ENCODE measurements around the gene HEG1.

Gene HEG1

GRCh38 chr3:125076464-125076863, 20.7 kb upstream of the HEG1 start:
- Mint-ChIP-seq H3K27ac (no peak overlapping the region), H3K4me3 (no peak overlapping the region), H3K27me3 (no peaks in the 10 kb centered on the region), H3K9me3 (ENCODE audit: low read depth) (no peaks in the 10 kb centered on the region), H3K4me1 (ENCODE audit: low read depth) (peaks cover 3% of the 10 kb centered on the region), H3K36me3 (no peaks in the 10 kb centered on the region)

DNA sequence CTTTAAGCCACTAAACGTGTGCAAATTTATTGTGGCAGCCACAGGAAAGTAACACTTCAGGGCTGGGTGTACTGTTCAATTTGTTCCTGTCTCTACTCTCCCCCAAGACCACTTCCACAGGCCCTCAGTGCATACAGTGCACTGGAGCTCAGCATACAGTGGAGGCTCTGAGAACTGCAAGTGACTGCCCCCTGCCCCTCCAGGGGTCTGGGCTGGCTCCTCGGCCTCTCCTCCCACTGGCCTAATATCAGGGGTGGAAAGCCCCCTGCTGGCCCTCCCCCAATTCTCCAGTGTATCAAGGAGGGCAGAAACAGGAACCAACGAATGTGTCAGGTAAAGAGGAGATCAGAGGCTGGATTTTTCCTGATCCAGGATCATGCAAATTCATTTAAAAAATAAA, 19.9 kb upstream of the HEG1 start:
- Mint-ChIP-seq H3K4me1 (ENCODE audit: low read depth) (peaks cover 3% of the 10 kb centered on the region), H3K36me3 (no peaks in the 10 kb centered on the region)

GRCh38 chr3:125073390-125073905, 17.7 kb upstream of the HEG1 start:
- Mint-ChIP-seq H3K27ac (no peak overlapping the region), H3K4me1 (ENCODE audit: low read depth) (peaks cover 17% of the 10 kb centered on the region), H3K36me3 (no peaks in the 10 kb centered on the region), H3K27me3 (no peaks in the 10 kb centered on the region), H3K9me3 (ENCODE audit: low read depth) (no peaks in the 10 kb centered on the region), H3K4me3 (no peak overlapping the region)

More for the DNA sequence above, 19.9 kb upstream of the HEG1 start:
- H3K9me3 Mint-ChIP-seq (ENCODE audit: low read depth) = no peaks in the 10 kb centered on the region
- H3K4me3 Mint-ChIP-seq = no peak overlapping the region
- no peaks in the 10 kb centered on the region for H3K27me3 Mint-ChIP-seq
- H3K27ac Mint-ChIP-seq = no peak overlapping the region

DNA sequence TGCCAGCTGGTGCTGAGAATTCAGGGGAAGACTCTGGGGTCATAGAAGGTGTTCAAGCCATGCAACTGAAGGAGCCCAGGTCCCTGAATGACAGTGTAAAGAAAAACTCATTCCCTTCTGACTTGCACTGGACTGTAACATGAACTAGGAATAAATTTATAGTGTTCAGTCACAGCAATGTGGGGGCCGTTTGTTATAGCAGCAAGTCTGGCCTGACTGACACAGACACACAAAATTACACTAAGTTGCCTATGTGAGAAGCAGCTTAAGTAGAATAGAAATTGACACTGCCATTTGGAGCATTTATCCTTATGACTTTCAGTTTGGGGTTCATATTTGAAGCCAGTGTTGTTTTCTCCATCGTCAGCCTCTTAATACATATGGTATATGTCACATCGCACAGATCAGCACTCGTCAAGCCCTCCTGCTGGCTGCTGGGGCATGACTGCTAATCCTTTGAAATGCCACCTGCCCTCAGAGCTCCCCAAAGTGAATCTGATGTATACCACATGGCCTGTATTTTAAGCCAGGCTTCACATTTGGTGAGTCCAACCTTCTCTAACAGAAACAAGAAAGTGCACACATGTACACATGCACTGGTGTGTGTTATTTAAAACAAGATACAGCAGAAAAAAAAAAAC, 17.1 kb upstream of the HEG1 start:
- peaks cover 15% of the 10 kb centered on the region for H3K4me1 Mint-ChIP-seq (ENCODE audit: low read depth)
- no peaks in the 10 kb centered on the region for H3K36me3 Mint-ChIP-seq
- no peaks in the 10 kb centered on the region for H3K27me3 Mint-ChIP-seq
- no peak overlapping the region for H3K27ac Mint-ChIP-seq
- H3K4me3 Mint-ChIP-seq = no peak overlapping the region
- no peaks in the 10 kb centered on the region for H3K9me3 Mint-ChIP-seq (ENCODE audit: low read depth)

GRCh38 chr3:125072301-125072700, 16.5 kb upstream of the HEG1 start:
- peaks cover 17% of the 10 kb centered on the region for H3K4me1 Mint-ChIP-seq (ENCODE audit: low read depth)
- no peak overlapping the region for H3K4me3 Mint-ChIP-seq
- H3K27me3 Mint-ChIP-seq = no peaks in the 10 kb centered on the region
- H3K36me3 Mint-ChIP-seq = no peaks in the 10 kb centered on the region
- H3K27ac Mint-ChIP-seq = no peak overlapping the region
- H3K9me3 Mint-ChIP-seq (ENCODE audit: low read depth) = no peaks in the 10 kb centered on the region

DNA sequence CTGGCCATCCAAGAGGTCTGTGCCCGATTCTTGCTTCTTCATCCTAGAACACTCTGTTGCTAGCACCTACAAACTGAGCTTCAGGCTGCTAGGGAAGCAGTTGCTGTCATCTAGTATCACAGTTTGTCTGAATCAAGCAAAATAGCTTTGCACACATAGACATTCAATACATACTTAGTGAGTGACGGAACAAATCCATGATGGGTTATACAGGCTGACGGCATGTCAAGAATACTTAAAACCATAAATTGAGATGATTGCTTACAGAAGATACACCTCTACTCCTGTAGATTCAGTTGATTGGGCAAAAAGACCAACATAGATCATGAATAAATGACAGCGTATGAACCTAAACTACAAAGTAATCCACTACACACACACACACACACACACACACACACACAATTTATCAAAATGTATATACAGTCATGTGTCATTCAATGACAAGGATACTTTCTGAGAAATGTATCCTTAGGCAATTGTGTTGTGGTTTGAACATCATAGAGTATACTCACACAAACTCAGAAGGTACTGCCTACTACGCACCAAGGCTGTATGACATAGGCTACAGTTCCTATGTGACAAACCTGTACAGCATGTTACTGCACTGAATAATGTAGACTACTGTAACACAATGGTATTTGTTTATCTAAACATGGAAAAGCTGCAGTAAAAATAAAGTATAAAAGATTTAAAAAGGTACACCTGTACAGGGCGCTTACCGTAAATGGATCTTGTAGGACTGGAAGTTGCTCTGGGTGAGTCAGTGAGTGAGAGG, 14.4 kb upstream of the HEG1 start:
- no peak overlapping the region for H3K4me3 Mint-ChIP-seq
- no peaks in the 10 kb centered on the region for H3K9me3 Mint-ChIP-seq (ENCODE audit: low read depth)
- H3K36me3 Mint-ChIP-seq = no peaks in the 10 kb centered on the region
- H3K4me1 Mint-ChIP-seq (ENCODE audit: low read depth) = peaks cover 17% of the 10 kb centered on the region
- no peak overlapping the region for H3K27ac Mint-ChIP-seq
- no peaks in the 10 kb centered on the region for H3K27me3 Mint-ChIP-seq

GRCh38 chr3:125069452-125069851, 13.7 kb upstream of the HEG1 start:
- H3K36me3 Mint-ChIP-seq = no peaks in the 10 kb centered on the region
- peaks cover 17% of the 10 kb centered on the region for H3K4me1 Mint-ChIP-seq (ENCODE audit: low read depth)
- H3K27me3 Mint-ChIP-seq = no peaks in the 10 kb centered on the region
- no peaks in the 10 kb centered on the region for H3K9me3 Mint-ChIP-seq (ENCODE audit: low read depth)
- H3K4me3 Mint-ChIP-seq = no peak overlapping the region
- no peak overlapping the region for H3K27ac Mint-ChIP-seq

DNA sequence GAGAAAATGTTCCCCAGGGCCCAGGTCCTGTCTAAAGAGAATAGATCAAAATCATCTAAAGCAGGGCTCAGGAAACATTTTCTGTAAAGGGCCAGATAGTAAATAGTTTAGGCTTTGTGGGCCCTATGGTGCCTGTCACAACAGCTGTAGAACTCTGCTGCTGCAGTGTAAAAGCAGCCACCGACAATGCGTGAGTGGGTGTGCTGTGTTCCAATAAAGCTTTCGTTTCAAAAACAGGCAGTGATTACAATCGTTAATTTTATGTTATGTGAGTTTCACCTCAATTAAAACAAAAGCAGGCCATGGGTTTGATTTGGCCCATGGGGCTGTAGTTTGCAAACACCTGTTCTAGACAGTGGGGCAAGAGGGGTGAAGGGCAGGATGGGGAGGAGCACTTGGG, 12.5 kb upstream of the HEG1 start:
- no peak overlapping the region for H3K27ac Mint-ChIP-seq
- no peaks in the 10 kb centered on the region for H3K9me3 Mint-ChIP-seq (ENCODE audit: low read depth)
- H3K27me3 Mint-ChIP-seq = no peaks in the 10 kb centered on the region
- H3K4me1 Mint-ChIP-seq (ENCODE audit: low read depth) = peaks cover 17% of the 10 kb centered on the region
- no peaks in the 10 kb centered on the region for H3K36me3 Mint-ChIP-seq
- H3K4me3 Mint-ChIP-seq = no peak overlapping the region

DNA sequence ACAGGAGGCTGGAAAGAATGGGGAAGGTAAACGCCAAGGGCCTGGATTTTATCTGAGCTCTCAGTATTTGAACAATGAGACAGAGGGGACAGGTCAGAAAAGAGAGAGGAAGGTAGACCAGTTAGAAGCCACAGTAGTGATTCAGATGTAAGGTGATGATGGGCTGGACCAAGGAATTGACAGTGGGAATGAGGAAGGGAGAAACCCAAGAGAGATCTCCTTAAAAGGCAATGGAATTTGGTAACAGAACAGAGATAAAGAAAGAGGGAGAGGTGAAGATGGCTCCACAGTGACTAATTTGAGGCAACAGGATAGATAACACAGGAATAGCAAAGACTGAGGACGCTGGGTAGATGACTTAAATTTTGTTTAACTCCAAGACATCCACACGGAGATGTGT, 11.4 kb upstream of the HEG1 start:
- Mint-ChIP-seq H3K27me3 (no peaks in the 10 kb centered on the region), H3K27ac (no peak overlapping the region), H3K9me3 (ENCODE audit: low read depth) (no peaks in the 10 kb centered on the region), H3K4me1 (ENCODE audit: low read depth) (peaks cover 17% of the 10 kb centered on the region), H3K4me3 (no peak overlapping the region), H3K36me3 (no peaks in the 10 kb centered on the region)

DNA sequence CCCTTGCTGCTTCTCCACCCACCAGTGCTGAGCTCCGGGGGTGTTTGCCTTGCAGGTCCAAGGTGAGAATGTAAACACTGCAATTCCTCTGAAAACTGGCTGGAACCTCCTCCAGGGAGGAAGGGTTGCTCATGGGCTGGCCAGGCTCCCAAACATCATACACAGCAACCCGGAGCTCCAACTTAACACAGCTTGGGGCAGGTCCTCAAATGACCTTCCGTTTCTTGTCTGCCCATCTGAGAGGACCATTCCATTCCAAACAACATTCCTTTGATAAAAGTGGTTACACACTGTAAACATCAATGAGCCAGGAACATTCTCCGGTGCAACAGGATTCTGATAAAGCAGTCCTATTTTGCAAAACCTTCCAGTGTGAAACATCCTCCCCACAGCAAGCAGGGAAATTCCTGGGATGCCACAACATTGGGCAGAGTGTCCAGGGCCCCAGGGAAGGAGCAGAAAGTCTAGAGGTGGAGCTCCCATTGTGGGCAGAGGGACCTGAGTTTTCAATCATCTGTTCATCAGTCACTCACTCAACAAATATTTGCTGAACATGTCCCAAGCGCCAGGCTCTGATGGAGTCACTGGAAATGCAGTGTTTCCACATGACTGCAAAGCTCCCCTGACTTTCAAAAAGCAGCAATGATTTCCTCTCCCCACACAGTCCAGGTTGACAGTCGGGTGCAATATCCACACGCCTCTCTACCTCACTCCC, 7.3 kb upstream of the HEG1 start:
- H3K27me3 Mint-ChIP-seq = peaks cover 5% of the 10 kb centered on the region
- no peak overlapping the region for H3K27ac Mint-ChIP-seq
- H3K4me1 Mint-ChIP-seq (ENCODE audit: low read depth) = peaks cover 2% of the 10 kb centered on the region
- no peaks in the 10 kb centered on the region for H3K36me3 Mint-ChIP-seq
- H3K9me3 Mint-ChIP-seq (ENCODE audit: low read depth) = no peaks in the 10 kb centered on the region
- no peak overlapping the region for H3K4me3 Mint-ChIP-seq

DNA sequence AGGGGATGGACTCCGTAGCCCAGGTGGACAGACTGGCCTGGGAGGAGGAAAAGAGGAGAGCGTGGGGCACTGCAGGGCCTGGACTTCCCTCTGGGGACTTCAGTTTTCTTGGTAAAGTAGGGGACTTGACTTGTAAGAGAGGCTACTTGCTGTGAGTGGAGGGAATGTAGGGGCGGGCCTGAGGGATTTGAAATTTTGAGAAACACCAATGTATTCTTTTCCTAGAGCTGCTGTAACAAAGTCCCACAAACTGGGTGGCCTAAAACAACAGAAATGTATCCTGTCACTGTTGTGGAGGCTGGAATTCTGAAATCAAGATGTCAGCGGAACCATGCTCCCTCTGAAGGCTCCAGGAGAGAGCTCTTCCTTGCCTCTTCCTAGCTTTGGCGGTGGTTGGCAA, 5.8 kb upstream of the HEG1 start:
- Mint-ChIP-seq H3K4me1 (ENCODE audit: low read depth) (peaks cover 3% of the 10 kb centered on the region), H3K27ac (no peak overlapping the region), H3K9me3 (ENCODE audit: low read depth) (no peaks in the 10 kb centered on the region), H3K4me3 (no peak overlapping the region), H3K27me3 (peaks cover 5% of the 10 kb centered on the region), H3K36me3 (no peaks in the 10 kb centered on the region)

- Mint-ChIP-seq H3K27ac (no peak overlapping the region), H3K36me3 (no peaks in the 10 kb centered on the region), H3K4me1 (ENCODE audit: low read depth) (peaks cover 6% of the 10 kb centered on the region), H3K27me3 (peaks cover 5% of the 10 kb centered on the region), H3K4me3 (no peak overlapping the region), H3K9me3 (ENCODE audit: low read depth) (no peaks in the 10 kb centered on the region)
Observed at GRCh38 chr3:125061170-125061569, 5.4 kb upstream of the HEG1 start.

- Mint-ChIP-seq H3K9me3 (ENCODE audit: low read depth) (no peaks in the 10 kb centered on the region), H3K4me1 (ENCODE audit: low read depth) (peaks cover 10% of the 10 kb centered on the region), H3K27ac (no peak overlapping the region), H3K4me3 (no peak overlapping the region), H3K36me3 (no peaks in the 10 kb centered on the region), H3K27me3 (peaks cover 5% of the 10 kb centered on the region)
Observed at GRCh38 chr3:125059488-125060245, 3.9 kb upstream of the HEG1 start.

- H3K4me1 Mint-ChIP-seq (ENCODE audit: low read depth) = peaks cover 17% of the 10 kb centered on the region
- no peaks in the 10 kb centered on the region for H3K36me3 Mint-ChIP-seq
- no peak overlapping the region for H3K4me3 Mint-ChIP-seq
- H3K27me3 Mint-ChIP-seq = peaks cover 5% of the 10 kb centered on the region
- H3K27ac Mint-ChIP-seq = no peak overlapping the region
- no peaks in the 10 kb centered on the region for H3K9me3 Mint-ChIP-seq (ENCODE audit: low read depth)
Observed at GRCh38 chr3:125058959-125059358, 3.2 kb upstream of the HEG1 start.

GRCh38 chr3:125058529-125058928, 2.7 kb upstream of the HEG1 start:
- H3K27me3 Mint-ChIP-seq = peaks cover 5% of the 10 kb centered on the region
- H3K9me3 Mint-ChIP-seq (ENCODE audit: low read depth) = no peaks in the 10 kb centered on the region
- H3K36me3 Mint-ChIP-seq = no peaks in the 10 kb centered on the region
- H3K27ac Mint-ChIP-seq = no peak overlapping the region
- H3K4me3 Mint-ChIP-seq = no peak overlapping the region
- peaks cover 22% of the 10 kb centered on the region for H3K4me1 Mint-ChIP-seq (ENCODE audit: low read depth)
